HG02642 (cell line): ENCODE results near the gene PPP1R3E.

Experiments
- ATAC-seq: cut with Tn5 transposase; IDR thresholded peaks from one replicate; pipeline ENCODE4 v1.9.1; 2021; ENCODE audit warnings: mild to moderate bottlenecking; ENCODE audit not compliant: unreplicated experiment, poor library complexity

The PPP1R3E gene

DNA sequence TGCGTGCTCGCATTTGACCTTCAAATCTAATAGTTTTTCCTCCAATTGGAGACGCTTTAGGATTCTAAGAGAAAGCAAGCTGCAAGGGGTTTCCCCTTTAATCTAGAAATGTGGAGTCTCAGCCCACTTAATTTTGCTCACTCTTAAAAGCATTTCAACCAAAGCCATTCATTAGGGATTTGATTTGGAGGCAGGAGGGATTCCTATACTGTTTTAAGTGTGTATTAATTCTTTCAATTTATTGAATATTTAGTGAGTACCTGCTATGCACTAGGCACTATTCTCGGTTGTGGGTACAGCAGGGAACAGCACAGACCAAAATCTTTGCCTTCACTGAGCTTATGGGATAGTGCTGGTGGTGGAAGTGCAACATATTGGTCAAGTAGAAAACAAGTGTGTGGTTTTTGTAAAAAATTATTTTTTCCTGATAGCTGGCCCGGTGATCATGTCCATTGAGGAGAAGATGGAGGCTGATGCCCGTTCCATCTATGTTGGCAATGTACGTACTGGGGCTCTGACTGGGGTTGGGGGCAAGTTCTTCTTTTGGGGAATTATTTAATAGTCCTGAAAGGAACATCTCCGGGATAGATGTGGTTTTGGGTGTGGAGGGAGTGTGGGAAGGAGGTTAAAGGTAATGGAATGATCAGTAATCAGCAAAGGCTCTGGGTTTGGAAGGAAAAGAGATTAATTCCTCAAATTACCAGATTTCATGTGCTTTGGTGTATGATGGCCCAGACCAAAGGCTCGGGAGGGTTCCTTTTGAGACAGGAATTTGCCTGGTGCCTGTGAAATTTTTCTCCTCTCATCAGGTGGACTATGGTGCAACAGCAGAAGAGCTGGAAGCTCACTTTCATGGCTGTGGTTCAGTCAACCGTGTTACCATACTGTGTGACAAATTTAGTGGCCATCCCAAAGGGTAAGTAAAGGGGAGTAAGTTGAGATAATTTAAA is 20.2 kb upstream of the PPP1R3E start:
- no peak for ATAC-seq

GRCh38 chr14:23321572-23322547 is 19.2 kb upstream of the PPP1R3E start:
- ATAC-seq = peak; percentile 15

- ATAC-seq = peak; percentile 90
These were observed 18.2 kb upstream of the PPP1R3E start, which contains the start of gene PABPN1 for GRCh38 chr14:23320584-23321571. PABPN1 (plus strand) TSS chr14:23321457; CDS start chr14:23321470, 13 bp downstream.

GRCh38 chr14:23319746-23320583 is 17.3 kb upstream of the PPP1R3E start:
- ATAC-seq = no peak

- no peak for ATAC-seq
These were observed 13.6 kb upstream of the PPP1R3E start for GRCh38 chr14:23316300-23316699.

DNA sequence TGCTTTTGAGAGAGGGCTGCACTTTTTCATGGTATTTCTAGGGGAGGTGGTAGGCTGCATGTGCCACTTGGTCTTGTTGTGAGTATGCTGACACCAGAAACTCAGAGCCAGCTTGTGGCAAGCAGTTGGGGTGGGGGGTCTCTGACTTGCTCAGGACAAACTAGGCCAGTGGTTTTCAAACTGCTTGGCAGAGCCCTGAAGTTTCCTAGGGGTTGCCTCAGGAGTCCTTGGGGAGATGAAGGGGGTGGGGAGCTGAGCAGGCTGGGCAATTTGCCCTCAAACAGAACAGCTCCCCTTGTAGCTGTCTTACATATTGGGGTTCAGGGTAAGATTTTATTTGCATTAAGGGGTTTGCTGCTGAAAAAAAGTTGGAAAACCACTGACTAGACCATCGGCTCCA is 7.9 kb upstream of the PPP1R3E start:
- no peak for ATAC-seq

DNA sequence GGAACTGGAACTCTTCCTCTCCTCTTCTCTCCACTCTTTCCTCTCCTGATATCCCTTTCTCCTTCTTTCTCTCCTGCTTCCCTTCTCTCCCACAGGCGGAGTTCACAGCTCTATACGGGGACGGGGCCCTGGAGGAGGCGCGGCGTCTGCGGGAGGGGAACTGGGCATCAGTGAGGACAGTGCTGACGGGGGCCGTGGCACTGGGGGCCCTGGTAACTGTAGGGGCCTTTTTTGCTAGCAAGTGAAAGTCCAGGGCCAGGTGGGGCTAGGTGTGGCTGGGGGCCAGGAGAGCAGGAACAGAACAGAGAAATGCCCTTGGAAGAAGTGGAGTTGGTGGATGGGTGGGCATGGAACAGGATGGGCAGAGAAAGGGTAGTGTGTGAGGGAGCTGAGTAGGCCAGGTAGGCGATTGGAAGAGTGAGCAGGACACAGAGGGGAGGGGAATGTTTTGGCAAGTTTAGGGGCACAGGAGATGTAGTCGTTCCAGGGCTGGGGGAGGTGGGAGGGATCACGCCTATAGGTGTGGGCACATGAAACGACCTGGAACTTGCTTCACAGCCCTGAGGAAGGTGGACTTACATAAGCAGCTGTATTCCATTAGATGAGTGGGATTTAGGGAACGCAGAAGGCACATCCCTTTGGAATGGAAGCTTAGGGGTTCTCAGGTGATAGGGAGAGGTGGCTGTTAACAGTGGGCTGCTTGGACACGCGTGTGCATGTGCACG is 6.2 kb upstream of the PPP1R3E start:
- ATAC-seq = no peak

- no peak for ATAC-seq
These were observed 5.3 kb upstream of the PPP1R3E start for GRCh38 chr14:23307687-23308644.

- ATAC-seq = no peak
These were observed 4.5 kb upstream of the PPP1R3E start for GRCh38 chr14:23307146-23307530.

DNA sequence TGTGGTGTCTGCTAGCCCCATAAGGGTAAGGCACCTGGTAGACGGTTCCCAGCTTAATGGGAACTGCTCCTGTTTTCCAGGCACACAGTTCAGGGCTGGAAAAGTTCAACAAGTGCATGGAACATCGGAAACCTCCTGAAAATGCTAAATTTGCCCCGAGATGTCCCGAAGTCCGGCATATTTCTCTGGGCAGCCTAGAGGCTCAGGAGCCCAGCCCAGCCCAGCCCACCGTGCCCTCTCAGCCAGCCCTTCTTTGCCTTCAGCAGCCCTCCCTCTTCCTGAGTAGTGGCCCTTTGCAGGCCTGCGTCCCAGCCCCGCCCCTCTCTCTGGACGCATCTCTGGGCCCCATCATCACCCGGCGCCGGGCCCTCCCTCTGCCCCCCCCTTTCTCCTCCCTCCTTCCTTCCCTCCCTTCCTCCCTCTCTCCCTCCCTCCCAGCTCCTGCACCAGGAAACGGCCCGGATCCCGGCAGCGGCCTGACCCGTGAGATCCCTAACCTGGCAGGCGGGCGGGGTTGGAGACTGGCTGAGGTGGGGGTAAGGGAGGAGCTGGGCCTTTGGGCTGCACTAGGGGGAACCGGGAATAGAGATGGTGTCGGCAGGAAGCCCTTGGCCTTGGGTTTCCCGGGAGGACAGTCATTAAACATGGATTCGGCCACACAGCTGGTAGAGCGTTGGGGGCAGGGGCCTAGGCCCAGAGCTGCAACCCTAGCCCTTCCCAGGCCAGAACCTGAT is 3.9 kb upstream of the PPP1R3E start, which contains the start of gene BCL2L2:
BCL2L2 (plus strand) TSS at position 422 of the 734 bp plus-strand sequence. CDS start 935 bp downstream, outside the sequence.
- ATAC-seq = no peak

GRCh38 chr14:23301969-23302289 is 730 bp downstream of the PPP1R3E start:
- ATAC-seq = peak; percentile 20

- ATAC-seq = peak; percentile 80
These were observed 1.2 kb downstream of the PPP1R3E start for GRCh38 chr14:23301288-23301968.

DNA sequence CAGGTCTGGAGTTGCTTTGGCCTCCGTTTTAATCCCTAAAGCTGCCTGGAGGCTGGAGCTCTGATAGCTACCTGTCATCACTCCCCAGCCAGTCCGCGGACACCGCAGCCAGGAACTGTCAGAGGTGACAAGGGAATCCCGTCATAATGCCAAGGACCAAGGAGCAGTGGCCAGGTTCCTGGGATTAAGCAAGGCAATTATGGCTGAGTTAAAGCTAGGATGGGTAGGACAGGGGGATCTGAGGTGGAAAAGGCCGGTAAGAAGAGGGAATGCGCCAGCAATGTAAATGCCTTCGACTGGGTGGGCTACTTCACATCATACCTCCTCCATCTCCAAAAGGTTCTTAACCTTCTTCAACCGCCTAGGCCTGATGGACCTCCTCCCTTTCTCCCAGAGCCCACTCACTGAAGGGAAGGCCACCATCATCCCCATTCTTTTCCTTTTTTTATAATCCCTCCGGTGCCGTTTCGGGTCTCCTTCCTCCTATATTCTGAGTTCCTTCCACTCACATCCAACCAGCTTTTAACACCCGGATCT is 1.9 kb downstream of the PPP1R3E start:
- ATAC-seq = no peak

DNA sequence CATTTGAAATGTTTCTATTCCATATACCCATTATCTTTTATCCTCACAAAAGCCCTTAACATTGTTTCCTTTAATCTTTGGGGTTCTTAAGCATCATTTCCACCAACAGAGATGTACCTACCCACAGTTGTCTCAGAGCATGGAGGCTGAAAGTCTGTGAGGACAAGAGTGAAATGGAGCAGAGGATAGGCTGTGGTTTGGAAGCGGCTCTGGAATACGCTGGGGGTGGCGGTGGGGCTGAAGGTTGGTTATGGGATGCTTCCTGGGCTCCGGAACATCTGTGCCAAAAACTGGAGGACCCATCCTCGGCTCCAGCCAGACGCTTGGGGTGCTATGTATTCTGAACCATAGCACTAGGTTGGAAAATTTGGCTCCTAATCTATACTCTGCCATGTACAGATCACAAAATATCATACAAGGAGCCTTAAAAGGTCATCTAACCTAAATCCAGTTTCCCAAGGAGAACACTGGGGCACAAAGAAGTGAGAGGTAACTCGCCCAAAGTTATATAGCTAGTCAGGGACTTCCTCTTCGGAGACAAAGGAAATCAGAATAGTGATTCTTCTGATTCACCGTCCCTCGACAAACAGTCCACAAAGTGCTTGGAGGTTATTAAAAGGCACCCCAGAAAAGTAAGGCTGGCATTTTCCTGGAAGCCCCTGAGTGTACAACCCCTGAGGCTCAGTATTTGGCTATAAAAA is 2.5 kb downstream of the PPP1R3E start:
- ATAC-seq = no peak
